H9 (cell line): ENCODE measurements around the gene PLXNB1. TPM values are rescaled to one million over a fixed set of nuclear protein-coding genes. Genes with fewer than 3 reads are reported as not detected.

Experiments used
- DNase-seq: peaks from one replicate; pipeline ENCODE4 v3.0.0-alpha.2; 2017
- H2AFZ ChIP-seq: one replicate; pipeline ENCODE4 v1.6.1; 2013; ENCODE audit warnings: mild to moderate bottlenecking, low read length, control low read depth, moderate library complexity
- H2AK5ac ChIP-seq: 2 replicates; pipeline ENCODE4 v1.6.1; 2013; ENCODE audit warnings: low read length, control low read depth, mixed read lengths; ENCODE audit not compliant: insufficient read length
- H2BK120ac ChIP-seq: one replicate; pipeline ENCODE4 v1.6.1; 2013; ENCODE audit warnings: low read depth, mild to moderate bottlenecking, low read length, control low read depth, inconsistent platforms; ENCODE audit not compliant: poor library complexity, severe bottlenecking
- H2BK12ac ChIP-seq: 2 replicates; pipeline ENCODE4 v1.6.1; 2013; ENCODE audit warnings: low read length, control low read depth, mixed read lengths, low read depth; ENCODE audit not compliant: insufficient read length
- H2BK15ac ChIP-seq: 2 replicates; pipeline ENCODE4 v1.6.1; 2013; ENCODE audit warnings: low read depth, low read length, control low read depth
- H2BK20ac ChIP-seq: one replicate; pipeline ENCODE4 v1.6.1; 2013; ENCODE audit warnings: low read depth, mild to moderate bottlenecking, low read length, control low read depth, inconsistent platforms; ENCODE audit not compliant: poor library complexity, severe bottlenecking
- H2BK5ac ChIP-seq: 2 replicates; pipeline ENCODE4 v1.6.1; 2013; ENCODE audit warnings: low read length, control low read depth, mixed read lengths; ENCODE audit not compliant: insufficient read length
- H3K14ac ChIP-seq: 2 replicates; pipeline ENCODE4 v1.6.1; 2013; ENCODE audit warnings: low read length, control low read depth; ENCODE audit not compliant: insufficient read depth
- H3K18ac ChIP-seq: 2 replicates; pipeline ENCODE4 v1.6.1; 2013; ENCODE audit warnings: low read depth, mild to moderate bottlenecking, mixed read lengths, low read length, control low read depth; ENCODE audit not compliant: insufficient read length
- H3K23ac ChIP-seq: 2 replicates; pipeline ENCODE4 v1.6.1; 2013; ENCODE audit warnings: low read length, control low read depth, mixed read lengths, low read depth; ENCODE audit not compliant: insufficient read length
- H3K23me2 ChIP-seq: 2 replicates; pipeline ENCODE4 v1.6.1; 2013; ENCODE audit warnings: low read depth, mild to moderate bottlenecking, mixed read lengths, low read length, control low read depth; ENCODE audit not compliant: insufficient read length, poor library complexity, severe bottlenecking
- H3K27ac ChIP-seq: 2 replicates; pipeline ENCODE4 v1.5.1; 2013; ENCODE audit warnings: low read length, control low read depth, mixed read lengths, low read depth; ENCODE audit not compliant: insufficient read length
- H3K27me3 ChIP-seq: 2 replicates; pipeline ENCODE4 v1.6.1; 2013; ENCODE audit warnings: low read length, control low read depth, inconsistent platforms; ENCODE audit not compliant: insufficient read depth
- H3K4ac ChIP-seq: 2 replicates; pipeline ENCODE4 v1.6.1; 2013; ENCODE audit warnings: low read depth, mild to moderate bottlenecking, control low read depth, inconsistent platforms, low read length, moderate library complexity
- H3K4me1 ChIP-seq: 2 replicates; pipeline ENCODE4 v1.6.1; 2013; ENCODE audit warnings: low read length, control low read depth, inconsistent platforms; ENCODE audit not compliant: insufficient read depth
- H3K4me2 ChIP-seq: 2 replicates; pipeline ENCODE4 v1.6.1; 2013; ENCODE audit warnings: low read length, control low read depth, mixed read lengths; ENCODE audit not compliant: insufficient read length, insufficient read depth
- H3K56ac ChIP-seq: 2 replicates; pipeline ENCODE4 v1.6.1; 2013; ENCODE audit warnings: low read depth, mild to moderate bottlenecking, mixed read lengths, low read length, control low read depth; ENCODE audit not compliant: insufficient read length
- H3K79me1 ChIP-seq: 2 replicates; pipeline ENCODE4 v1.6.1; 2013; ENCODE audit warnings: low read depth, mild to moderate bottlenecking, moderate library complexity, low read length, control low read depth, inconsistent platforms; ENCODE audit not compliant: insufficient read depth, poor library complexity, severe bottlenecking
- H3K79me2 ChIP-seq: 2 replicates; pipeline ENCODE4 v1.6.1; 2013; ENCODE audit warnings: low read length, control low read depth, inconsistent platforms; ENCODE audit not compliant: insufficient read depth
- H3K9ac ChIP-seq: 2 replicates; pipeline ENCODE4 v1.6.1; 2013; ENCODE audit warnings: low read length, control low read depth, mixed read lengths; ENCODE audit not compliant: insufficient read length; ENCODE audit errors: extremely low read depth
- H3K9me3 ChIP-seq: one replicate; pipeline ENCODE4 v1.6.1; 2013; ENCODE audit warnings: low read depth, low read length, inconsistent platforms; ENCODE audit not compliant: control insufficient read depth
- H3T11ph ChIP-seq: one replicate; pipeline ENCODE4 v1.6.1; 2013; ENCODE audit warnings: mild to moderate bottlenecking, low read length, control low read depth, inconsistent platforms
- H4K20me1 ChIP-seq: one replicate; pipeline ENCODE4 v1.6.1; 2013; ENCODE audit not compliant: control insufficient read depth, insufficient read length, insufficient read depth
- H4K5ac ChIP-seq: 2 replicates; pipeline ENCODE4 v1.6.1; 2013; ENCODE audit warnings: low read depth, mild to moderate bottlenecking, mixed read lengths, low read length, control low read depth; ENCODE audit not compliant: insufficient read length
- H4K8ac ChIP-seq: replicated peaks from 2 replicates; pipeline ENCODE4 v1.6.1; 2013; ENCODE audit warnings: low read length, control low read depth, mixed read lengths, low read depth; ENCODE audit not compliant: insufficient read length
- H4K91ac ChIP-seq: 2 replicates; pipeline ENCODE4 v1.6.1; 2013; ENCODE audit warnings: low read depth, mild to moderate bottlenecking, moderate library complexity, mixed read lengths, low read length, control low read depth; ENCODE audit not compliant: insufficient read length
- H3K27ac Mint-ChIP-seq, 3 experiments: 2 replicates in 2 of 3; 3 replicates in 1 of 3; pipeline ENCODE4 v1.8.0; 2020 to 2021; ENCODE audit warnings: mixed read lengths in 3 of 3, mild to moderate bottlenecking in 1 of 3, moderate library complexity in 1 of 3
- H3K27me3 Mint-ChIP-seq: 2 replicates; pipeline ENCODE4 v1.8.0; 2021; ENCODE audit warnings: low read depth, mild to moderate bottlenecking, moderate library complexity, mixed read lengths
- H3K36me3 Mint-ChIP-seq, 3 experiments: 2 replicates in 2 of 3; 3 replicates in 1 of 3; pipeline ENCODE4 v1.8.0; 2020 to 2021; ENCODE audit warnings: low read depth in 3 of 3, mixed read lengths in 3 of 3; ENCODE audit not compliant: insufficient read depth in 1 of 3
- H3K4me1 Mint-ChIP-seq, 2 experiments: 2 replicates each; pipeline ENCODE4 v1.8.0; 2020; ENCODE audit warnings: mixed read lengths in 2 of 2
- H3K4me3 Mint-ChIP-seq, 2 experiments: 2 replicates in 1 of 2; 3 replicates in 1 of 2; pipeline ENCODE4 v1.8.0; 2020 to 2021; ENCODE audit warnings: mild to moderate bottlenecking in 2 of 2, mixed read lengths in 2 of 2, moderate library complexity in 1 of 2
- H3K9me3 Mint-ChIP-seq, 2 experiments: 2 replicates in 1 of 2; 3 replicates in 1 of 2; pipeline ENCODE4 v1.8.0; 2020; ENCODE audit warnings: mild to moderate bottlenecking in 2 of 2, mixed read lengths in 2 of 2, moderate library complexity in 1 of 2
- WGBS: extraction: QIAGEN DNeasy Blood & Tissue Kit; methylation state at CpG from one replicate; pipeline ENCODE4 v1.1.7; 2013; ENCODE audit warnings: missing lambda C conversion rate, low lambda C conversion rate, mixed read lengths; ENCODE audit not compliant: insufficient read length; ENCODE audit errors: extremely low coverage; 5-methylcytosine and 5-hydroxymethylcytosine counted together
- total RNA-seq: library from RNA; stranded (reverse); gene quantifications from 2 replicates; pipeline ENCODE4 v1.2.1, GENCODE V29; 2021
- TF ChIP-seq, protein P1 (sequence below): fragments of 200-600 bp; sonication (generic); conservative IDR thresholded peaks from 3 replicates; pipeline ENCODE4 v1.8.0; 2021; ENCODE audit warnings: antibody characterized with exemption, mild to moderate bottlenecking

PLXNB1 gene
- total RNA-seq, 1 experiment from 2014 or later = 184 TPM

- Histone ChIP-seq H3K27me3 (no peaks in the 10 kb centered on the region), H2BK12ac (no peak overlapping the region), H2AFZ (no peak overlapping the region), H4K20me1 (no peaks in the 10 kb centered on the region), H4K5ac (no peak overlapping the region), H3K9ac (no peak overlapping the region), H3K14ac (no peak overlapping the region), H3K27ac (no peak overlapping the region), H3K23ac (no peak overlapping the region), H3K4ac (no peak overlapping the region), H3K79me2 (no peaks in the 10 kb centered on the region), H3K18ac (no peak overlapping the region), H2BK15ac (no peak overlapping the region), H3K56ac (no peak overlapping the region), H2BK5ac (no peak overlapping the region), H3K23me2 (no peaks in the 10 kb centered on the region), H3T11ph (no peak overlapping the region), H3K79me1 (no peaks in the 10 kb centered on the region), H2AK5ac (no peak overlapping the region), H3K4me2 (no peak overlapping the region), H2BK20ac (no peak overlapping the region), H4K8ac (no peak overlapping the region), H3K4me1 (0 out of 2 replicates have a peak, but pooled peaks cover 2% of the 10 kb centered on the region), H2BK120ac (no peak overlapping the region), H4K91ac (no peak overlapping the region), H3K9me3 (no peaks in the 10 kb centered on the region)
- no CpG with 5 or more reads among the region's 9 CpGs for WGBS
- peaks cover 3 to 22% (median 8%) of the 10 kb centered on the region in 3 experiments; a peak in 6 of 7 replicates for H3K36me3 Mint-ChIP-seq
- TF ChIP-seq, protein P1, sequence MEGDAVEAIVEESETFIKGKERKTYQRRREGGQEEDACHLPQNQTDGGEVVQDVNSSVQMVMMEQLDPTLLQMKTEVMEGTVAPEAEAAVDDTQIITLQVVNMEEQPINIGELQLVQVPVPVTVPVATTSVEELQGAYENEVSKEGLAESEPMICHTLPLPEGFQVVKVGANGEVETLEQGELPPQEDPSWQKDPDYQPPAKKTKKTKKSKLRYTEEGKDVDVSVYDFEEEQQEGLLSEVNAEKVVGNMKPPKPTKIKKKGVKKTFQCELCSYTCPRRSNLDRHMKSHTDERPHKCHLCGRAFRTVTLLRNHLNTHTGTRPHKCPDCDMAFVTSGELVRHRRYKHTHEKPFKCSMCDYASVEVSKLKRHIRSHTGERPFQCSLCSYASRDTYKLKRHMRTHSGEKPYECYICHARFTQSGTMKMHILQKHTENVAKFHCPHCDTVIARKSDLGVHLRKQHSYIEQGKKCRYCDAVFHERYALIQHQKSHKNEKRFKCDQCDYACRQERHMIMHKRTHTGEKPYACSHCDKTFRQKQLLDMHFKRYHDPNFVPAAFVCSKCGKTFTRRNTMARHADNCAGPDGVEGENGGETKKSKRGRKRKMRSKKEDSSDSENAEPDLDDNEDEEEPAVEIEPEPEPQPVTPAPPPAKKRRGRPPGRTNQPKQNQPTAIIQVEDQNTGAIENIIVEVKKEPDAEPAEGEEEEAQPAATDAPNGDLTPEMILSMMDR = no peak
- H3K27me3 Mint-ChIP-seq = peaks cover 10% of the 10 kb centered on the region
- H3K4me3 Mint-ChIP-seq = no peak overlapping the region
- H3K9me3 Mint-ChIP-seq = no peaks in the 10 kb centered on the region
- H3K4me1 Mint-ChIP-seq = peaks cover 10% of the 10 kb centered on the region in 2 experiments
- DNase-seq = peak; percentile 22
- peak overlapping the region in 1 of 3 experiments; percentile 35; a peak in 1 of 7 replicates for H3K27ac Mint-ChIP-seq
Measured at GRCh38 chr3:48397767-48398681, 31.9 kb downstream of the PLXNB1 start.
